ENCODE measurements around the gene FHL2.

GRCh38 chr2:105403241-105403782 lies 4.5 kb upstream of the FHL2 start:
- no peak for TF ChIP-seq TOX (CRISPR knock-in tag; IDR thresholded peaks at IDR 0.05; ENCODE audit: borderline replicate concordance)
- no peak for TF ChIP-seq SNAI2 (CRISPR knock-in tag; IDR thresholded peaks at IDR 0.05)
- TF ChIP-seq ZNF565 (CRISPR knock-in tag; conservative IDR thresholded peaks at IDR 0.05; ENCODE audit: low read depth) = no peak
- no peak for TF ChIP-seq TCF4 (CRISPR knock-in tag; IDR thresholded peaks at IDR 0.05; ENCODE audit: borderline replicate concordance)
- TF ChIP-seq ZNF8 (CRISPR knock-in tag; IDR thresholded peaks at IDR 0.05) = no peak
- no peak for TF ChIP-seq ARNTL (CRISPR knock-in tag; IDR thresholded peaks at IDR 0.05; ENCODE audit: borderline replicate concordance, low read depth)
- no peak for TF ChIP-seq CREB5 (CRISPR knock-in tag; IDR thresholded peaks at IDR 0.05; ENCODE audit: low read depth)
- TF ChIP-seq CSDC2 (CRISPR knock-in tag; IDR thresholded peaks at IDR 0.05) = no peak
- TF ChIP-seq GLIS3 (CRISPR knock-in tag; IDR thresholded peaks at IDR 0.05) = no peak
- TF ChIP-seq ZFP3 (CRISPR knock-in tag; IDR thresholded peaks at IDR 0.05) = no peak
